Epithelial cell of esophagus (primary cell): ENCODE measurements around the gene TIMM50.

Experiments used
- DNase-seq: peaks from one replicate; pipeline ENCODE4 v3.0.0; 2010; ENCODE audit warnings: low read depth
- H3K4me3 ChIP-seq: 2 replicates; pipeline ENCODE4 v1.5.1; 2011; ENCODE audit warnings: mild to moderate bottlenecking, low read length, control low read depth
- CTCF ChIP-seq: IDR thresholded peaks from 2 replicates; pipeline ENCODE4 v1.5.1; 2011; ENCODE audit warnings: low read depth, mild to moderate bottlenecking, low read length, control low read depth, inconsistent platforms; ENCODE audit not compliant: insufficient read depth; ENCODE audit errors: missing control alignments

The TIMM50 gene

GRCh38 chr19:39501340-39501739, 20.7 kb downstream of the TIMM50 start:
- no peak for DNase-seq
- no peak for TF ChIP-seq CTCF
- no peak overlapping the region for H3K4me3 ChIP-seq

- peak; percentile 40 for TF ChIP-seq CTCF
- peak; percentile 78 for DNase-seq
- H3K4me3 ChIP-seq: no peak overlapping the region
Observed at GRCh38 chr19:39502640-39503417, 22.2 kb downstream of the TIMM50 start.

GRCh38 chr19:39506598-39506943, 25.9 kb downstream of the TIMM50 start:
- TF ChIP-seq CTCF: no peak
- H3K4me3 ChIP-seq: peak overlapping the region; percentile 16
- no peak for DNase-seq

- DNase-seq: peak; percentile 82
- peak overlapping the region; percentile 50 for H3K4me3 ChIP-seq
- no peak for TF ChIP-seq CTCF
Observed at GRCh38 chr19:39506944-39507714, 26.5 kb downstream of the TIMM50 start.

DNA sequence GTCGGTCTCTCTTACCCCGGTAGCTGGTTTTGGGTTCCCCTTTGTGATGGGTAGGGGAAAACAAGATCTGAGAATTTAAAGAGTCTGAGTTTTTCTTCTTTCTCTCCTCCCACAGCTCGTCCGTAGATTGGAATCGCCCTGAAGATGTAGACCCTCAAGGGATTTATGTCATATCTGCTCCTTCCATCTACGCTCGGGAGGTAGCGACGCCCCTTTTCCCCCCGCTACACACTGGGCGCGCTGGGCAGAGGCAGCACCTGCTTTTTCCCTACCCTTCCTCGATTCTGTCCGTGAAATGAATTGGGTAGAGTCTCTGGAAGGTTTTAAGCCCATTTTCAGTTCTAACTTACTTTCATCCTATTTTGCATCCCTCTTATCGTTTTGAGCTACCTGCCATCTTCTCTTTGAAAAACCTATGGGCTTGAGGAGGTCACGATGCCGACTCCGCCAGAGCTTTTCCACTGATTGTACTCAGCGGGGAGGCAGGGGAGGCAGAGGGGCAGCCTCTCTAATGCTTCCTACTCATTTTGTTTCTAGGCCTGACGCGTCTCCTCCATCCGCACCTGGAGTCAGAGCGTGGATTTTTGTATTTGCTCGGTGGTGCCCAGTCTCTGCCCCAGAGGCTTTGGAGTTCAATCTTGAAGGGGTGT, 27.2 kb downstream of the TIMM50 start:
- no peak for DNase-seq
- peak overlapping the region; percentile 50 for H3K4me3 ChIP-seq
- TF ChIP-seq CTCF: no peak

- DNase-seq: no peak
Observed at GRCh38 chr19:39508629-39509028, 28.0 kb downstream of the TIMM50 start.

More at GRCh38 chr19:39508629-39509028, 28.0 kb downstream of the TIMM50 start:
- no peak for TF ChIP-seq CTCF
- H3K4me3 ChIP-seq: no peak overlapping the region
